GM10266 (cell line): ENCODE results near the gene RNF31.

Experiments
- DNase-seq: peaks from one replicate; pipeline ENCODE4 v3.0.0; 2012; ENCODE audit errors: extremely low spot score
- CTCF ChIP-seq: IDR thresholded peaks from 2 replicates; pipeline ENCODE4 v1.5.1; 2012; ENCODE audit warnings: mild to moderate bottlenecking, low read depth; ENCODE audit not compliant: control insufficient read depth, insufficient read depth; ENCODE audit errors: missing control alignments

Gene RNF31

GRCh38 chr14:24164518-24164991 is 17.3 kb downstream of the RNF31 start:
- no peak for DNase-seq
- no peak for TF ChIP-seq CTCF

- no peak for TF ChIP-seq CTCF
Measured at GRCh38 chr14:24165785-24166184, 18.5 kb downstream of the RNF31 start.

DNA sequence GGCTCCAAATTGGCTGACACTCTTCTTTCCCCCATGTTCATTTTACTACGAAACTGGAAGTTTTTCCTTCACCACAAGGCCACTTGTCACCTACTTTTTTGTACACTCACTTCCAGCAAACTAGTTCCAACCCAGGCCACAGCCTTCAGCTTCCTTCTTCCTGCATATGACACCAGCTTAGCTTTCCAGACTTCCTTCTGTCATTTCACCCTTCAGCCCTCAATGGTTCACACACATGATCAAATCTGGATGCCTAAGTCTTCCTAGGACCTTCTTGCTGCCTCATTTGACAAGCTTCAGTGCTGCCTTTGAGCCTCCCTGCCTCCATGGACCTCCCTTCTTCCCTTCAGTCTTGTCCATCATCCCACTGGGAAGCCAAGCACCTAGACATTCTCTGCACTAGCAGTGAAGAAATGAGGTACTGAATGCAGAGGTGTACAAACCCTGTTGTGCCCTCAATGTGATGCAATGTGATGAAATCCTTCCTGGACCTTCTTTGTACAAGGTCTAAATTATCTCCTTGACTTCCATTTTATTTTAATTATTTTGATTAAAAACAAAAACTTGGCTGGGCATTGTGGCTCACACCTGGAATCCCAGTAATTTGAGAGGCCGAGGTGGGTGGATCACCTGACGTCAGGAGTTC is 20.3 kb downstream of the RNF31 start:
- no peak for TF ChIP-seq CTCF
- no peak for DNase-seq

More at GRCh38 chr14:24165785-24166184, 18.5 kb downstream of the RNF31 start:
- DNase-seq = no peak

DNA sequence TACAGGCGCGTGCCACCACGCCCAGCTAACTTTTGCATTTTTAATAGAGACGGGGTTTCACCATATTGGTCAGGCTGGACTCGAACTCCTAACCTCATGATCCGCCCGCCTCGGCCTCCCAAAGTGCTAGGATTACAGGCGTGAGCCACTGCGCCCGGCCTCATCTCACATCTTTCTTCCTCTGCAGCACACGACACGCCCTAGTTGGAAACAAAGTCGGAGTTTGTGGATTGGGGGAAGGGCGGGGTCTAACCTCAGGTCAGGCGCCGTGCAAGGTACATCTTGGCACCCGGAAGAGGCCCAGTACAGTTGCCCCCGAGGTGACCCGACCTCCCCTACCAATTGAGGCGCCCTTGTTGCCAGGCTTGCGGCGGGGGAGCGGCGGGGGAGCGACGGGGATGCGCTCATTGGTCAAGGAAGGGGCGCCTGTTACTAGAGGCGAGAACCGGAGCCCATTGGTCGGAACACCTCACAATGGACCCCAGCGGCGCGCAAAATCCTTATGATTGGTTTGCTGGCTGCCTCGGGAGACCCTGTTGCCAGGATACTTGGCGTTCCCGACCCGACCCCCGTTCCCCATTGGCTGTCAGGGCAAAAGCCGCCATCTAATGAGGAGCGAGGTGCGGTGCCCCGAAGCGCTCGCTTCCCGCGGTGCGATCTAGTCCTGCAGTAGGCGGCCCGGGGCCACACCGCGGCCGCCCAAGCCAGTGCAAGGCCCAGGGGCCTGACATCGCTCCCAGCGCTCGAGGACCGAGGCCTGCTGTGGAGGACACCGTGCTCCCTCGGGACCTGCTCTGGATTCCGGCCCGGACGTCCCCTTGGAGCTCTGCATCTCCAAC is 24.3 kb downstream of the RNF31 start, which contains the start of gene REC8:
REC8 (plus strand) TSS at position 659 of the 839 bp plus-strand sequence. CDS start 473 bp downstream, outside the sequence.
- TF ChIP-seq CTCF = no peak
- peak; percentile 94 for DNase-seq

- no peak for TF ChIP-seq CTCF
- no peak for DNase-seq
Measured at GRCh38 chr14:24172261-24172860, 25.1 kb downstream of the RNF31 start.

DNA sequence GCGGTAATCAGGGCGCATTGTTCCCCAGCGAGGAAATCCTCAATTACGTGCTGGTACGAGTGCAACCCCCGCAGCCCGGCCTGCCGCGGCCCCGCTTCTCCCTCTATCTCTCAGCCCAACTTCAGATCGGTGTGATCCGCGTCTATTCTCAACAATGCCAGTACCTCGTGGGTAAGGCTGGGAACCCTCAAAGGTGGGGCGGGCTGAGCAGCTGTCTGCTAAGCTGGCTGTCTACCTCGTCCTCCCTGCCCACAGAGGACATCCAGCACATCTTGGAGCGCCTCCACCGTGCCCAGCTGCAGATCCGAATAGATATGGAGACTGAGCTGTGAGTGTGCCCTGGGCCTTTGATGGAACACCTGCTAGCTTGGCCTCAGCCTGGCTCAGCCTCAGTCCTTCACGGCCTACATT is 25.6 kb downstream of the RNF31 start:
- DNase-seq = no peak
- no peak for TF ChIP-seq CTCF
